Spleen (tissue), 7 donors: ENCODE measurements around the gene RAP1B.

Experiments used
- POLR2A ChIP-seq, 3 donors: fragments of 450-650 bp; IDR thresholded peaks; one replicate each; pipeline ENCODE4 v1.5.1; 2017; ENCODE audit warnings: antibody characterized with exemption in 3 of 3, mild to moderate bottlenecking in 1 of 3
- POLR2AphosphoS5 ChIP-seq, 3 donors: sonication (generic); formaldehyde crosslinking; IDR thresholded peaks; one replicate each; pipeline ENCODE4 v1.5.1; 2017; ENCODE audit warnings: antibody characterized with exemption in 3 of 3
- TF ChIP-seq, protein P1 (sequence below), 11 experiments: fragments of 200-600 bp in 7 of 11; fragments of 450-650 bp in 4 of 11; sonication (generic) in 4 of 11; IDR thresholded peaks in 8 of 11; conservative IDR thresholded peaks in 3 of 11; 1 replicate in 7 of 11; 2 replicates in 4 of 11; pipeline versions ENCODE4 v1.4.0 to v1.8.0; 2016 to 2021; ENCODE audit warnings: antibody characterized with exemption in 11 of 11, inconsistent platforms in 4 of 11, mild to moderate bottlenecking in 1 of 11
- donor health status: DM: no; HTN: no; CAD: no; lungs with moderate emphysema.
- donor health status: DM: no; HTN: no; CAD: no.
- donor health status: DM: no; HTN: no; CAD: no.

DNA sequence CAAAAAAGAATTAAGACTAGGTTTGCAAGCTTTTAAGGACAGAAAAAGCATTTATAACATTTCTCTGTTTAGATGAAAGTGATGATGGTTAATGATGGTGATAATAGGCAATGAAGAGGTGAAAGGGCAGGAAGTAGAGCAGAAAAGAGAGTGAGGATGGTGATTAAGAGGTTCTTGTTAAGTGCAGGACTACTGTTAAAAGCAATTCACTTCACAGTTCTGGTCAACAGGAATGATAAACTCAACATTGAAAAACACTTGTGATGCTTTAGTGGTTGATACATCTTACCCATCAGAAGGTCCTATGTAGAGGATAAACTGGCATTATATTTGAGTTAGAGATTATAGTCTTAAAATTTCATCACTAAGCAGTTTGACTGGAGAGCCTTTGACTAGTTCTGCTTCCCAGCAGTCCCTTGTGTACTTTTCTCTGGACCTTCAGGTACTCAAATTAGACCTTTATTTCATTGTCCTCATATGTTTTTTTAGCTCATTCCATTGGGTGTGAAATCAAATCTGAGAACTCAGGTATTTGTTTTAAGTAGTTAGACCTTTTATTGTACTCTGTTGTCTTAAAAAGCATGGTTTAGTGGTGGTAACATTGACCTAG is 10.9 kb downstream of the RAP1B start:
- TF ChIP-seq, protein P1, sequence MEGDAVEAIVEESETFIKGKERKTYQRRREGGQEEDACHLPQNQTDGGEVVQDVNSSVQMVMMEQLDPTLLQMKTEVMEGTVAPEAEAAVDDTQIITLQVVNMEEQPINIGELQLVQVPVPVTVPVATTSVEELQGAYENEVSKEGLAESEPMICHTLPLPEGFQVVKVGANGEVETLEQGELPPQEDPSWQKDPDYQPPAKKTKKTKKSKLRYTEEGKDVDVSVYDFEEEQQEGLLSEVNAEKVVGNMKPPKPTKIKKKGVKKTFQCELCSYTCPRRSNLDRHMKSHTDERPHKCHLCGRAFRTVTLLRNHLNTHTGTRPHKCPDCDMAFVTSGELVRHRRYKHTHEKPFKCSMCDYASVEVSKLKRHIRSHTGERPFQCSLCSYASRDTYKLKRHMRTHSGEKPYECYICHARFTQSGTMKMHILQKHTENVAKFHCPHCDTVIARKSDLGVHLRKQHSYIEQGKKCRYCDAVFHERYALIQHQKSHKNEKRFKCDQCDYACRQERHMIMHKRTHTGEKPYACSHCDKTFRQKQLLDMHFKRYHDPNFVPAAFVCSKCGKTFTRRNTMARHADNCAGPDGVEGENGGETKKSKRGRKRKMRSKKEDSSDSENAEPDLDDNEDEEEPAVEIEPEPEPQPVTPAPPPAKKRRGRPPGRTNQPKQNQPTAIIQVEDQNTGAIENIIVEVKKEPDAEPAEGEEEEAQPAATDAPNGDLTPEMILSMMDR (IDR thresholded peaks at IDR 0.05 in 8 of 11, conservative IDR thresholded peaks at IDR 0.05 in 3 of 11): no peak
- TF ChIP-seq POLR2A (IDR thresholded peaks at IDR 0.05): no peak
- no peak for TF ChIP-seq POLR2AphosphoS5 (IDR thresholded peaks at IDR 0.05)
